Measurements from ENCODE around the gene SMG6. TPM values are rescaled to one million over a fixed set of nuclear protein-coding genes. Genes with fewer than 3 reads are reported as not detected.

The SMG6 gene
- total and polyA plus RNA-seq, 2 of the 13 experiments (the other 11 are each of a cell fraction or from before 2014, with no cell fraction given) = 4.6 to 14.6 TPM

DNA sequence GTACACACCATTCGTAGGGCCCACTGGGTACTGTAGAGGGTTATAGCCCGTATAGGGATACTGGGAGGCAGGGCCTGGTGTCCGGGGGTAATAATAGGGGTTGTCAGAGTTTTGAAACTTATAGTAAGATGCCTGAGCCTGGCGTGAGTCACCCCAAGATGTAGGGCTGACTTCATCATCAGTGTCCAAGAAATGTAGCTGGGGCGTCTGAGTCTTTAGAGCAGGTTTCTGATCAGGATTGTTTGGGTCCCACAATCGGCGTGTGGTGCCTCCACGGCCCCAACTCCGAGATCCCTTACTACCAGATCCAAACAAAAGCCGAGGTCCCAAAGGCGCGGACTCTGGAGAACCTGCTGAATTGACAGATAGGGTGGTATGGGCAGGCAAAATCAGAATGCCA lies 4.4 kb downstream of the SMG6 start:
- TF ChIP-seq ELF1 (CRISPR knock-in tag; IDR thresholded peaks at IDR 0.05) (no peak), ZNF350 (CRISPR knock-in tag; IDR thresholded peaks at IDR 0.05; ENCODE audit: borderline replicate concordance, low read depth) (no peak), NFE2 (CRISPR knock-in tag; IDR thresholded peaks at IDR 0.05) (no peak), NFIB (CRISPR knock-in tag; IDR thresholded peaks at IDR 0.05; ENCODE audit: borderline replicate concordance) (no peak), THAP11 (CRISPR knock-in tag; IDR thresholded peaks at IDR 0.05) (no peak), POLR2A (IDR thresholded peaks at IDR 0.05; ENCODE audit: insufficient read depth in 1 of 2, low read depth in 2 of 2, low read length in 2 of 2) (no peak), ZNF264 (CRISPR knock-in tag; IDR thresholded peaks at IDR 0.05) (no peak), ARID2 (CRISPR knock-in tag; IDR thresholded peaks at IDR 0.05; ENCODE audit: borderline replicate concordance) (no peak), ZBED4 (CRISPR knock-in tag; IDR thresholded peaks at IDR 0.05; ENCODE audit: borderline replicate concordance) (no peak), ZNF530 (CRISPR knock-in tag; IDR thresholded peaks at IDR 0.05; ENCODE audit: low read depth) (no peak), ZNF878 (CRISPR knock-in tag; IDR thresholded peaks at IDR 0.05) (no peak)
- TF ChIP-seq, protein P1, sequence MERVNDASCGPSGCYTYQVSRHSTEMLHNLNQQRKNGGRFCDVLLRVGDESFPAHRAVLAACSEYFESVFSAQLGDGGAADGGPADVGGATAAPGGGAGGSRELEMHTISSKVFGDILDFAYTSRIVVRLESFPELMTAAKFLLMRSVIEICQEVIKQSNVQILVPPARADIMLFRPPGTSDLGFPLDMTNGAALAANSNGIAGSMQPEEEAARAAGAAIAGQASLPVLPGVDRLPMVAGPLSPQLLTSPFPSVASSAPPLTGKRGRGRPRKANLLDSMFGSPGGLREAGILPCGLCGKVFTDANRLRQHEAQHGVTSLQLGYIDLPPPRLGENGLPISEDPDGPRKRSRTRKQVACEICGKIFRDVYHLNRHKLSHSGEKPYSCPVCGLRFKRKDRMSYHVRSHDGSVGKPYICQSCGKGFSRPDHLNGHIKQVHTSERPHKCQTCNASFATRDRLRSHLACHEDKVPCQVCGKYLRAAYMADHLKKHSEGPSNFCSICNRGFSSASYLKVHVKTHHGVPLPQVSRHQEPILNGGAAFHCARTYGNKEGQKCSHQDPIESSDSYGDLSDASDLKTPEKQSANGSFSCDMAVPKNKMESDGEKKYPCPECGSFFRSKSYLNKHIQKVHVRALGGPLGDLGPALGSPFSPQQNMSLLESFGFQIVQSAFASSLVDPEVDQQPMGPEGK (CRISPR knock-in tag; IDR thresholded peaks at IDR 0.05) = no peak
- TF ChIP-seq, protein P2, sequence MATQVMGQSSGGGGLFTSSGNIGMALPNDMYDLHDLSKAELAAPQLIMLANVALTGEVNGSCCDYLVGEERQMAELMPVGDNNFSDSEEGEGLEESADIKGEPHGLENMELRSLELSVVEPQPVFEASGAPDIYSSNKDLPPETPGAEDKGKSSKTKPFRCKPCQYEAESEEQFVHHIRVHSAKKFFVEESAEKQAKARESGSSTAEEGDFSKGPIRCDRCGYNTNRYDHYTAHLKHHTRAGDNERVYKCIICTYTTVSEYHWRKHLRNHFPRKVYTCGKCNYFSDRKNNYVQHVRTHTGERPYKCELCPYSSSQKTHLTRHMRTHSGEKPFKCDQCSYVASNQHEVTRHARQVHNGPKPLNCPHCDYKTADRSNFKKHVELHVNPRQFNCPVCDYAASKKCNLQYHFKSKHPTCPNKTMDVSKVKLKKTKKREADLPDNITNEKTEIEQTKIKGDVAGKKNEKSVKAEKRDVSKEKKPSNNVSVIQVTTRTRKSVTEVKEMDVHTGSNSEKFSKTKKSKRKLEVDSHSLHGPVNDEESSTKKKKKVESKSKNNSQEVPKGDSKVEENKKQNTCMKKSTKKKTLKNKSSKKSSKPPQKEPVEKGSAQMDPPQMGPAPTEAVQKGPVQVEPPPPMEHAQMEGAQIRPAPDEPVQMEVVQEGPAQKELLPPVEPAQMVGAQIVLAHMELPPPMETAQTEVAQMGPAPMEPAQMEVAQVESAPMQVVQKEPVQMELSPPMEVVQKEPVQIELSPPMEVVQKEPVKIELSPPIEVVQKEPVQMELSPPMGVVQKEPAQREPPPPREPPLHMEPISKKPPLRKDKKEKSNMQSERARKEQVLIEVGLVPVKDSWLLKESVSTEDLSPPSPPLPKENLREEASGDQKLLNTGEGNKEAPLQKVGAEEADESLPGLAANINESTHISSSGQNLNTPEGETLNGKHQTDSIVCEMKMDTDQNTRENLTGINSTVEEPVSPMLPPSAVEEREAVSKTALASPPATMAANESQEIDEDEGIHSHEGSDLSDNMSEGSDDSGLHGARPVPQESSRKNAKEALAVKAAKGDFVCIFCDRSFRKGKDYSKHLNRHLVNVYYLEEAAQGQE (IDR thresholded peaks at IDR 0.05; ENCODE audit: borderline replicate concordance in 1 of 2, low read depth in 1 of 2, low read length in 2 of 2) = no peak
- H3K4me1 ChIP-seq (ENCODE audit: insufficient read depth, low read length) = peaks cover 17% of the 10 kb centered on the region
- no peak overlapping the region for H3K27ac ChIP-seq (ENCODE audit: extremely low read length, insufficient read depth, low read length)
- ChIA-PET CTCF (ENCODE audit: low intra/inter-chr PET ratio, low total read pairs) (no interaction called here), POLR2A (no interaction called here)
- ATAC-seq = no peak
- no peaks in the 10 kb centered on the region for H3K9me3 ChIP-seq (ENCODE audit: low read length)
- peaks cover 3% of the 10 kb centered on the region; the same call in 1 of the 2 replicates for H4K20me1 ChIP-seq (ENCODE audit: insufficient read depth, low read length)
- H3K9ac ChIP-seq (ENCODE audit: insufficient read depth, low read depth, low read length) = no peak overlapping the region
- H3K4me3 ChIP-seq (replicated peaks in 1 of 3; ENCODE audit: insufficient read depth in 1 of 3, low read depth in 2 of 3, low read length in 3 of 3) = no peak overlapping the region
- no TSS peak for BruUV-seq (replicated peaks)
- no peak for DNase-seq (ENCODE audit: low spot score)
- no peaks in the 10 kb centered on the region; a peak in 1 of 5 replicates for H3K27me3 ChIP-seq (ENCODE audit: control insufficient read depth in 1 of 2, insufficient read depth in 2 of 2, low read length in 2 of 2)
- in situ Hi-C loops (cut with HindIII; ENCODE audit: extremely low pct_ligation_motif_present, low pct_unique_long_range_greater_than_20kb) (no loop called here), intact Hi-C loops (cut with micrococcal nuclease; ENCODE audit: unreplicated experiment) (no loop called here)
- WGBS (ENCODE audit: low lambda C conversion rate) = 100% methylated on average over 12 of the region's 12 CpGs
- no peak overlapping the region for H2AFZ ChIP-seq (ENCODE audit: low read length)
- no peak overlapping the region for H3K4me2 ChIP-seq (ENCODE audit: low read depth, low read length)
- FAIRE-seq = no peak
- peaks cover 30% of the 10 kb centered on the region for H3K79me2 ChIP-seq (ENCODE audit: insufficient read depth, low read length)
- H3K36me3 ChIP-seq (replicated peaks in 1 of 2; ENCODE audit: control insufficient read depth in 1 of 2, insufficient read depth in 2 of 2, low read length in 2 of 2) = peaks cover 13 to 52% of the 10 kb centered on the region in 2 experiments

Data from HepG2 (cell line).